Thoracic aorta (tissue), 2 donors: ENCODE data around the gene HSF2BP. TPM values are rescaled to one million over a fixed set of nuclear protein-coding genes. Genes with fewer than 3 reads are reported as not detected.

ENCODE experiments used
- total RNA-seq, 2 donors: library from RNA; depleted of rRNA; stranded (reverse); fragments of >200 nt; gene quantifications; one replicate each; pipeline versions ENCODE4 v1.1.0 to v1.2.3, GENCODE V29; 2016

The HSF2BP gene
- total RNA-seq, 2 donors from 2014 or later, result 0.78 TPM; not detected in 1

Other genes starting within 250 kb of the HSF2BP start
- 1 to 10 TPM; 1.8 to 6.3 TPM for gene SIK1, start 232.4 kb downstream of the HSF2BP start, total RNA-seq
- gene RRP1B, start 72 bp upstream of the HSF2BP start, total RNA-seq, result 10 to 100 TPM; 17.6 to 31.5 TPM
- gene PDXK, start 59.6 kb upstream of the HSF2BP start, total RNA-seq, result 10 to 100 TPM; 52.4 to 64.7 TPM
- gene CSTB, start 116.8 kb upstream of the HSF2BP start, total RNA-seq, result 1 to 10 TPM; 2.3 to 8.4 TPM
- 10 to 100 TPM; 21.3 to 34.3 TPM for gene RRP1, start 130.1 kb upstream of the HSF2BP start, total RNA-seq
- gene AGPAT3, start 205.7 kb upstream of the HSF2BP start, total RNA-seq, result 10 to 100 TPM; 32.8 to 37.9 TPM